Stimulated activated CD8-positive, alpha-beta memory T cell treated with anti-CD3 and anti-CD28 coated beads, Interleukin-7, amount 100 ng/mL, for 4 hours (primary cell): ENCODE data around the gene GPR39.

ENCODE experiments used
- DNase-seq, 2 donors: peaks; one replicate each; pipeline ENCODE4 v3.0.0-alpha.2; 2020; ENCODE audit warnings: low read depth in 2 of 2

The GPR39 gene

GRCh38 chr2:132414081-132414480 lies 2.5 kb upstream of the GPR39 start:
- DNase-seq = no peak

- DNase-seq = no peak
Measured at GRCh38 chr2:132415256-132415914, 1.2 kb upstream of the GPR39 start.

- DNase-seq = no peak
Measured at GRCh38 chr2:132415915-132416722, 486 bp upstream of the GPR39 start.

GRCh38 chr2:132417430-132418035 lies 928 bp downstream of the GPR39 start:
- DNase-seq = no peak

GRCh38 chr2:132419235-132419634 lies 2.6 kb downstream of the GPR39 start:
- DNase-seq = no peak

- DNase-seq = no peak
Measured at GRCh38 chr2:132419941-132420340, 3.3 kb downstream of the GPR39 start.

- DNase-seq = no peak
Measured at GRCh38 chr2:132420816-132421805, 4.5 kb downstream of the GPR39 start.

GRCh38 chr2:132422736-132423135 lies 6.1 kb downstream of the GPR39 start:
- no peak for DNase-seq

- no peak for DNase-seq
Measured at GRCh38 chr2:132424526-132425121, 8.0 kb downstream of the GPR39 start.

- no peak for DNase-seq
Measured at GRCh38 chr2:132426033-132426432, 9.4 kb downstream of the GPR39 start.

GRCh38 chr2:132426656-132427055 lies 10.1 kb downstream of the GPR39 start:
- DNase-seq = no peak

GRCh38 chr2:132429351-132429750 lies 12.7 kb downstream of the GPR39 start:
- DNase-seq = no peak

GRCh38 chr2:132429941-132430573 lies 13.5 kb downstream of the GPR39 start:
- no peak for DNase-seq

GRCh38 chr2:132430895-132431294 lies 14.3 kb downstream of the GPR39 start:
- no peak for DNase-seq

- DNase-seq = no peak
Measured at GRCh38 chr2:132437852-132438669, 21.5 kb downstream of the GPR39 start.

GRCh38 chr2:132438691-132439090 lies 22.1 kb downstream of the GPR39 start:
- DNase-seq = no peak

GRCh38 chr2:132439703-132440398 lies 23.2 kb downstream of the GPR39 start:
- no peak for DNase-seq

GRCh38 chr2:132441051-132441450 lies 24.4 kb downstream of the GPR39 start:
- no peak for DNase-seq

- DNase-seq = no peak
Measured at GRCh38 chr2:132442278-132442677, 25.7 kb downstream of the GPR39 start.
